ENCODE measurements around the gene GPR183.
A peak's percentile ranks its signal among the peaks of the same experiment; 100 is the strongest.

Gene GPR183

GRCh38 chr13:99295488-99296252 lies 11.5 kb downstream of the GPR183 start:
- no peak for DNase-seq (ENCODE audit: low spot score)

GRCh38 chr13:99294958-99295357 lies 12.2 kb downstream of the GPR183 start:
- no peak for DNase-seq (ENCODE audit: low spot score)

- no peak for DNase-seq (ENCODE audit: low spot score)
Measured at GRCh38 chr13:99294198-99294597, 13.0 kb downstream of the GPR183 start.

GRCh38 chr13:99293178-99293577 lies 14.0 kb downstream of the GPR183 start:
- no peak for DNase-seq (ENCODE audit: low spot score)

GRCh38 chr13:99290894-99291293 lies 16.3 kb downstream of the GPR183 start:
- no peak for DNase-seq (ENCODE audit: low spot score)

GRCh38 chr13:99289674-99290337 lies 17.4 kb downstream of the GPR183 start:
- no peak for DNase-seq (ENCODE audit: low spot score)

GRCh38 chr13:99289271-99289670 lies 17.9 kb downstream of the GPR183 start:
- DNase-seq (ENCODE audit: low spot score), result no peak

GRCh38 chr13:99288089-99288488 lies 19.1 kb downstream of the GPR183 start:
- DNase-seq (ENCODE audit: low spot score), result no peak

- DNase-seq (ENCODE audit: low spot score), result no peak
Measured at GRCh38 chr13:99287551-99287950, 19.6 kb downstream of the GPR183 start.

GRCh38 chr13:99285432-99286182 lies 21.6 kb downstream of the GPR183 start:
- no peak for DNase-seq (ENCODE audit: low spot score)

- DNase-seq (ENCODE audit: low spot score), result no peak
Measured at GRCh38 chr13:99282264-99283231, 24.7 kb downstream of the GPR183 start.

- DNase-seq (ENCODE audit: low spot score), result no peak
Measured at GRCh38 chr13:99281811-99282263, 25.4 kb downstream of the GPR183 start.

- no peak for DNase-seq (ENCODE audit: low spot score)
Measured at GRCh38 chr13:99280166-99280565, 27.0 kb downstream of the GPR183 start.

- no peak for DNase-seq (ENCODE audit: low spot score)
Measured at GRCh38 chr13:99279637-99280036, 27.6 kb downstream of the GPR183 start.

- no peak for DNase-seq (ENCODE audit: low spot score)
Measured at GRCh38 chr13:99278843-99279242, 28.4 kb downstream of the GPR183 start.

GRCh38 chr13:99278200-99278599 lies 29.0 kb downstream of the GPR183 start:
- no peak for DNase-seq (ENCODE audit: low spot score)

GRCh38 chr13:99277629-99278028 lies 29.6 kb downstream of the GPR183 start:
- DNase-seq (ENCODE audit: low spot score), result no peak

GRCh38 chr13:99276706-99277105 lies 30.5 kb downstream of the GPR183 start:
- DNase-seq (ENCODE audit: low spot score), result no peak

GRCh38 chr13:99275093-99275469 lies 32.1 kb downstream of the GPR183 start:
- peak; percentile 18 for DNase-seq (ENCODE audit: low spot score)

GRCh38 chr13:99273128-99273527 lies 34.1 kb downstream of the GPR183 start:
- no peak for DNase-seq (ENCODE audit: low spot score)

GRCh38 chr13:99272481-99272880 lies 34.7 kb downstream of the GPR183 start:
- no peak for DNase-seq (ENCODE audit: low spot score)

GRCh38 chr13:99271249-99271648 lies 36.0 kb downstream of the GPR183 start:
- DNase-seq (ENCODE audit: low spot score), result no peak

All from cerebellar cortex (tissue), 1 donor.